ENCODE data around the gene PKDREJ. TPM values are rescaled to one million over a fixed set of nuclear protein-coding genes. Genes with fewer than 3 reads are reported as not detected.
A peak's percentile ranks its signal among the peaks of the same experiment; 100 is the strongest.

The PKDREJ gene
- total RNA-seq, 4 donors from 2014 or later, result 0.27 TPM; not detected in 3

DNA sequence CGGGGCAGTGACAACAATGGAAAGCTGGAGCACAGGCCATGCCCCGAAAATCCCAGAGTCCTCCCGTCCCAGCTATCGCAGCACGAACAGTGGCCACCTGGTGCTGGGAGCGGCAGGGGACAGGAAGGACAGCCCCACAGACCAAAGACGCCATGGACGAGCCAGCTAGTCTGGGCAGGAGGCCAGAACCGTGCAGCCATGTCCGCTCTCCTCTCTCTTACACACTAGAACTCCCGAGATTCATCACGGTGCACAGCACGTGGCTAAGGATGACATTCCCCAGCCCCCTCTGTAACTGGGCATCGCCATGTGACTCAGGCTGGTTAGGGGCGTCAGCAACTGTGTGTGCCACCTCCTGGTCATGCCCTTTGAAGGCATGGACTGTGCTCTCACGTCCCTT lies 17.6 kb downstream of the PKDREJ start:
- H3K4me1 ChIP-seq, result peaks cover 0 to 16% (median 5%) of the 10 kb centered on the region in 4 donors
- no peaks in the 10 kb centered on the region for H3K9me3 ChIP-seq
- no peak for DNase-seq
- no peak overlapping the region for H3K4me3 ChIP-seq
- in situ Hi-C loops (cut with MboI; ENCODE audit: low pct_ligation_motif_present in 1 of 4, low pct_unique_long_range_greater_than_20kb in 1 of 4, low sequenced_read_pairs in 3 of 4), result no loop called here
- intact Hi-C loops (cut with DNase I; ENCODE audit: low total_unique reads), result loop anchor here (5.0 kb wide), 1 partner anchor 93 kb away; the partner anchor contains the start of gene PPARA
- TF ChIP-seq EP300 (IDR thresholded peaks at IDR 0.05; ENCODE audit: low read depth) (no peak), POLR2AphosphoS5 (IDR thresholded peaks at IDR 0.05) (no peak), POLR2A (IDR thresholded peaks at IDR 0.05) (no peak)
- TF ChIP-seq, protein P1, sequence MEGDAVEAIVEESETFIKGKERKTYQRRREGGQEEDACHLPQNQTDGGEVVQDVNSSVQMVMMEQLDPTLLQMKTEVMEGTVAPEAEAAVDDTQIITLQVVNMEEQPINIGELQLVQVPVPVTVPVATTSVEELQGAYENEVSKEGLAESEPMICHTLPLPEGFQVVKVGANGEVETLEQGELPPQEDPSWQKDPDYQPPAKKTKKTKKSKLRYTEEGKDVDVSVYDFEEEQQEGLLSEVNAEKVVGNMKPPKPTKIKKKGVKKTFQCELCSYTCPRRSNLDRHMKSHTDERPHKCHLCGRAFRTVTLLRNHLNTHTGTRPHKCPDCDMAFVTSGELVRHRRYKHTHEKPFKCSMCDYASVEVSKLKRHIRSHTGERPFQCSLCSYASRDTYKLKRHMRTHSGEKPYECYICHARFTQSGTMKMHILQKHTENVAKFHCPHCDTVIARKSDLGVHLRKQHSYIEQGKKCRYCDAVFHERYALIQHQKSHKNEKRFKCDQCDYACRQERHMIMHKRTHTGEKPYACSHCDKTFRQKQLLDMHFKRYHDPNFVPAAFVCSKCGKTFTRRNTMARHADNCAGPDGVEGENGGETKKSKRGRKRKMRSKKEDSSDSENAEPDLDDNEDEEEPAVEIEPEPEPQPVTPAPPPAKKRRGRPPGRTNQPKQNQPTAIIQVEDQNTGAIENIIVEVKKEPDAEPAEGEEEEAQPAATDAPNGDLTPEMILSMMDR (IDR thresholded peaks at IDR 0.05), result no peak
- H3K27ac ChIP-seq, result peak overlapping the region in 1 of 4 donors; percentile 6
- 64% methylated on average over 16 of the region's 16 CpGs; no CpG with 5 or more reads in 1 of the 2 donors for WGBS, 2 donors (ENCODE audit: low coverage in 1 of 2)
- H3K36me3 ChIP-seq, result no peaks in the 10 kb centered on the region
- no peaks in the 10 kb centered on the region for H3K27me3 ChIP-seq

DNA sequence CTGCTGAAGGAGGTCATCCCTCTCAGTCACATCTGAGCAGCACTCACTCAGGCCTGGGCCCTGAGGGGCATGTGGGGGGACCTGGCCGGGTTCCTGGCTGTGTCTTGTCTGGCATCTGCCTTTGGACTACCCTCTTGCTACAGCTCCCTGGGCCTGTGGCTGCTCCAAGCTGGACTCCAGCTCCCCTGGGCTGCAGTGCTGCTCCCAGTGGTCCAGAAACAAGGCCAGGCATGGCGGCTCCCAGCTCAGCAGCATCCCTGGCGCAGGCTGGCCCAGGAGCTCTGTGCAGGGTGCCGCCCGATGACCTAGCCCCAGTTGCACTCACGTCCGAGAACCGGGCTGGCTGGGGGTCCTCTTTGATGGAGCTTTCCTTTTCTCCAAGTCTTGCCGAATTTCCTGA lies 18.4 kb downstream of the PKDREJ start:
- H3K27me3 ChIP-seq, result no peaks in the 10 kb centered on the region
- H3K36me3 ChIP-seq, result no peaks in the 10 kb centered on the region
- intact Hi-C loops (cut with DNase I; ENCODE audit: low total_unique reads), result loop anchor here (5.0 kb wide), 1 partner anchor 92 kb away; the partner anchor contains the start of gene PPARA
- H3K4me3 ChIP-seq, result no peak overlapping the region
- in situ Hi-C loops (cut with MboI; ENCODE audit: low pct_ligation_motif_present in 1 of 4, low pct_unique_long_range_greater_than_20kb in 1 of 4, low sequenced_read_pairs in 3 of 4), result no loop called here
- H3K4me1 ChIP-seq, result peaks cover 0 to 22% (median 5%) of the 10 kb centered on the region in 4 donors
- TF ChIP-seq EP300 (IDR thresholded peaks at IDR 0.05; ENCODE audit: low read depth) (no peak), POLR2A (IDR thresholded peaks at IDR 0.05) (no peak), POLR2AphosphoS5 (IDR thresholded peaks at IDR 0.05) (no peak)
- TF ChIP-seq, protein P1 (IDR thresholded peaks at IDR 0.05), result no peak
- 93% methylated on average over 7 of the region's 9 CpGs; no CpG with 5 or more reads in 1 of the 2 donors for WGBS, 2 donors (ENCODE audit: low coverage in 1 of 2)
- no peak overlapping the region for H3K27ac ChIP-seq
- no peak for DNase-seq
- no peaks in the 10 kb centered on the region for H3K9me3 ChIP-seq

DNA sequence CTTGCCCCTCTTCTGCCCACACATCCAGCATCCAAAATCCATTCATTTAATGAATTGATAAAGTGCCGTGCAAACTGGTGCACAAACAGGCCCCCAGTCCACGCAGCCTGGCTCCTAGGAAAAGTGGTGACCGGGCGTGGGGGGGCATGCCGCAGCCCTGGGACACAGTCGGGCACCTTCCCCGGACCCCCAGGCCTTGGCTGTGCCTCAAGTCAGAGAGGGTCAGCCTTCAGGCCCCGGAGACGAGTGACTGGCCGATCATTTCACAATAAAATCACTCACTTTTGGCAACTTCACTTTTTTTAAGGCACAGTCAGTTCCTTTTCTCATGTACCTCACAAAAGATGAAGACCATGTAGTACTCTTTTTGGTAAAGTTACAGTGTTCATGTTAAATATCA lies 21.1 kb downstream of the PKDREJ start:
- Histone ChIP-seq H3K36me3 (peaks cover 0 to 5% (median under 1%) of the 10 kb centered on the region in 4 donors), H3K27ac (no peak overlapping the region), H3K27me3 (no peaks in the 10 kb centered on the region), H3K4me3 (no peak overlapping the region), H3K4me1 (peaks cover 0 to 16% (median 0%) of the 10 kb centered on the region in 4 donors), H3K9me3 (no peaks in the 10 kb centered on the region)
- 82 to 91% methylated on average over 2 to 10 of the region's 10 CpGs for WGBS, 2 donors (ENCODE audit: low coverage in 1 of 2)
- TF ChIP-seq POLR2AphosphoS5 (IDR thresholded peaks at IDR 0.05) (no peak), POLR2A (IDR thresholded peaks at IDR 0.05) (no peak), EP300 (IDR thresholded peaks at IDR 0.05; ENCODE audit: low read depth) (no peak)
- TF ChIP-seq, protein P1 (IDR thresholded peaks at IDR 0.05), result no peak
- intact Hi-C loops (cut with DNase I; ENCODE audit: low total_unique reads) (no loop called here), in situ Hi-C loops (cut with MboI; ENCODE audit: low pct_ligation_motif_present in 1 of 4, low pct_unique_long_range_greater_than_20kb in 1 of 4, low sequenced_read_pairs in 3 of 4) (no loop called here)
- no peak for DNase-seq

DNA sequence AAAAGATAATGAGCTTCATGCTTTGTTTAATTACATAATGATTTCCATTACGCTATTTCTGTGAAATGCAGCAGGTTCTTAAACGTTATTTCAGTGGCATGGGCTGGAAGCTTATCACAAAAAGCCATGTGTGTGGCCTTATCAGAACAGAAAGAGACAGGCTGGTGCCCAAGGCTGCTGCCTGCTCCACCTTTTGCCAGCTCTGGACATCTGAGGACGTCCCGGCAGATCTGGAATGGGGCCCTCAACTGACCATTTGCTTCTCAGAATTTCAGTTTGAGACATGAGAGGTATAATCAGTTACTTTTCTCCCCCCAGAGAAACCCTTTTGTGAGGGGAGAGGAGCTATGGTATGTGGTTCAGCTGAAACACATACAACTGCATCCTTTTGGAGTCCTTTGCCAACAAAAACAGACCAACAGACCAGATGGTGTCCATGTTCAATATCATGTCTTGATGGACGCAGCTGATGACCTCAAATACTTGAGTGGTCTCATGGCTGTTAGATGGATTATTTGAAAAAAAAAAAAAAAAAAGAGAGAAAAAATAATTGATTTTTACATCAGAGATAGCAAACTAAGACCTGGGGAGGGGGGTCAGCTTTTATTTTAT lies 21.6 kb downstream of the PKDREJ start:
- in situ Hi-C loops (cut with MboI; ENCODE audit: low pct_ligation_motif_present in 1 of 4, low pct_unique_long_range_greater_than_20kb in 1 of 4, low sequenced_read_pairs in 3 of 4) (no loop called here), intact Hi-C loops (cut with DNase I; ENCODE audit: low total_unique reads) (no loop called here)
- Histone ChIP-seq H3K27ac (no peak overlapping the region), H3K4me3 (no peak overlapping the region), H3K4me1 (peaks cover 0 to 16% (median 0%) of the 10 kb centered on the region in 4 donors), H3K36me3 (peaks cover 0 to 6% (median 3%) of the 10 kb centered on the region in 4 donors), H3K27me3 (no peaks in the 10 kb centered on the region), H3K9me3 (no peaks in the 10 kb centered on the region)
- no peak for TF ChIP-seq POLR2A (IDR thresholded peaks at IDR 0.05)
- TF ChIP-seq, protein P1 (IDR thresholded peaks at IDR 0.05), result no peak
- TF ChIP-seq EP300 (IDR thresholded peaks at IDR 0.05; ENCODE audit: low read depth), result no peak
- no peak for TF ChIP-seq POLR2AphosphoS5 (IDR thresholded peaks at IDR 0.05)
- WGBS, 2 donors (ENCODE audit: low coverage in 1 of 2), result 71 to 90% methylated on average over 3 to 5 of the region's 5 CpGs
- no peak for DNase-seq
